ENCODE measurements around the gene RASL11B.

DNA sequence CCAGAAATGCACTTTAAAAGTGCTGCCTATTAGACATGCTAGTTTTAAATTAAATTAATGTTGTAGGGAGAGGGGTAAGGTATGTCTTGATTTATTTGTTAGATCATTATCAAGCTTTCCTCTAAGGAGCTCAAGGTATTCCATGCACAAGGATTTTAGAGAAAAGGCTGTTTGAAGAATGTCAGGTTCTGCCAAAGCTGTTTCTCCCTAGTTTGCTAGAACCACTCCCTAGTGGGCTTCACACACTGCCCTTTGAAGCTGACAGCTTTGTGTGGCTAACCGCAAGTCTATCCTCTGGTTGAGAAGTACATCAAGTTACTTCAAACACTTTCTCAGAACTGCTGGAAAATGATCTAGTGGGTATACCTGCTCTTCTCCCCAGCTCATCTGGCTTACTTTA is 32.3 kb downstream of the RASL11B start:
- TF ChIP-seq, protein P1, sequence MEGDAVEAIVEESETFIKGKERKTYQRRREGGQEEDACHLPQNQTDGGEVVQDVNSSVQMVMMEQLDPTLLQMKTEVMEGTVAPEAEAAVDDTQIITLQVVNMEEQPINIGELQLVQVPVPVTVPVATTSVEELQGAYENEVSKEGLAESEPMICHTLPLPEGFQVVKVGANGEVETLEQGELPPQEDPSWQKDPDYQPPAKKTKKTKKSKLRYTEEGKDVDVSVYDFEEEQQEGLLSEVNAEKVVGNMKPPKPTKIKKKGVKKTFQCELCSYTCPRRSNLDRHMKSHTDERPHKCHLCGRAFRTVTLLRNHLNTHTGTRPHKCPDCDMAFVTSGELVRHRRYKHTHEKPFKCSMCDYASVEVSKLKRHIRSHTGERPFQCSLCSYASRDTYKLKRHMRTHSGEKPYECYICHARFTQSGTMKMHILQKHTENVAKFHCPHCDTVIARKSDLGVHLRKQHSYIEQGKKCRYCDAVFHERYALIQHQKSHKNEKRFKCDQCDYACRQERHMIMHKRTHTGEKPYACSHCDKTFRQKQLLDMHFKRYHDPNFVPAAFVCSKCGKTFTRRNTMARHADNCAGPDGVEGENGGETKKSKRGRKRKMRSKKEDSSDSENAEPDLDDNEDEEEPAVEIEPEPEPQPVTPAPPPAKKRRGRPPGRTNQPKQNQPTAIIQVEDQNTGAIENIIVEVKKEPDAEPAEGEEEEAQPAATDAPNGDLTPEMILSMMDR (IDR thresholded peaks at IDR 0.05) = no peak
- TF ChIP-seq POLR2A (IDR thresholded peaks at IDR 0.05) (no peak), EP300 (IDR thresholded peaks at IDR 0.05) (no peak)
